Keratinocyte (primary cell): ENCODE measurements around the gene WRAP73.

Source experiments
- CTCF ChIP-seq, 3 experiments: IDR thresholded peaks in 1 of 3; conservative IDR thresholded peaks in 1 of 3; optimal IDR thresholded peaks in 1 of 3; 2 replicates in 2 of 3; 3 replicates in 1 of 3; pipeline versions ENCODE3 to v1.5.1; 2011; ENCODE audit warnings: low read length in 3 of 3, mild to moderate bottlenecking in 3 of 3, moderate library complexity in 2 of 3, control low read depth in 1 of 3, inconsistent platforms in 1 of 3; ENCODE audit not compliant: insufficient read depth in 2 of 3; ENCODE audit errors: extremely low read depth in 1 of 3
- EZH2 ChIP-seq: IDR thresholded peaks from one replicate; pipeline ENCODE4 v1.6.1; 2012; ENCODE audit warnings: inconsistent platforms, mild to moderate bottlenecking, low read length, moderate library complexity

GRCh38 chr1:3678361-3679097 is 28.6 kb upstream of the WRAP73 start:
- no peak for TF ChIP-seq CTCF (optimal IDR thresholded peaks at IDR 0.05 in 1 of 3, IDR thresholded peaks at IDR 0.05 in 1 of 3, conservative IDR thresholded peaks at IDR 0.05 in 1 of 3; ENCODE audit: extremely low read depth in 1 of 3, insufficient read depth in 2 of 3, low read length in 3 of 3)
- TF ChIP-seq EZH2 = no peak
